HUDEP-2 (cell line): ENCODE data around the gene TYW1.
"Not testable (repeated sequence)": the region's sequence is repeated elsewhere in the genome, so short reads cannot be mapped to it uniquely, and the experiment has no call there.

Experiments used
- DNase-seq, 76 experiments: peaks; one replicate each; lab custom pipeline; 2025; ENCODE audit not compliant: unreplicated experiment in 76 of 76; lab: John Stamatoyannopoulos, UW

The TYW1 gene

GRCh38 chr7:67120491-67120890, 123.9 kb downstream of the TYW1 start:
- DNase-seq = not testable (repeated sequence)

DNA sequence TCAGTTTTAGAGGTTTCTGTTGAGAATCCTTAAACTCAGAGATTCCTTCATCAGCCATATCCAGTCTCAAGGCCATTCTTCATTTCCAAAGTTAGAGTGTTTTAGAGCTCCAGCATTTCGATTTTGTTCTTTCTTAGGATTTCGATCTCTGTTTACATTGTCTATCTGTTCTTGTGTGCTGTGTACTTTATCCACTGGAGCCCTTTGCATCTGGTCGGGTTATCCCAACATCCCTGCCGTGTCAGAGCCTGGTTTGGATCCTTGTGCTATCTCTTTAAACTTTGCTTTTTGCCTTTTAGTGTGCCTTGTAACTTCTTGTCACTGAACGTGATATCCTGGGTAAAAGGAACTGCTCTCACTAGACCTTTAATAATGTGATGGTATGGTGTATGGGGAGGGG, 131.6 kb downstream of the TYW1 start:
- not testable (repeated sequence) for DNase-seq

- not testable (repeated sequence) for DNase-seq
Observed at GRCh38 chr7:67130766-67131165, 134.1 kb downstream of the TYW1 start.

DNA sequence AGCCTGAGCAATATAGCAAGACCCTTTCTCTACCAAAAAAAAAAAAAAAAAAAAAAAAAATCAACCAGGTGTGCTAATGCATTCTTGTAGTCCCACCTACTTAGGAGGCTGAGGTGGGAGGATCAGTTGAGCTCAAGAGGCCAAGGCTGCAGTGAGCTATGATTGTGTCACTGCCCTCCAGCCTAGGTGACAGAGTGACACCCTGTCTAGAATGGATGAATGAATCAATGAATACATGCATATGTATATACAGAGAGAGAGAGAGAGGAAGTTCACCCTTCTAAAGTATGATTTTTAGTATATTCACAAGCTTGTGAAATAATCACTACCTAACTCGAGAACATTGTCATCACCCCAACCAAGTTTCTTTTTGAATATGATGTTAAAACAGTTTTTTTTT, 138.3 kb downstream of the TYW1 start:
- not testable (repeated sequence) for DNase-seq

- DNase-seq = not testable (repeated sequence)
Observed at GRCh38 chr7:67135617-67136486, 139.2 kb downstream of the TYW1 start.

- not testable (repeated sequence) for DNase-seq
Observed at GRCh38 chr7:67137489-67137888, 140.9 kb downstream of the TYW1 start.

GRCh38 chr7:67139876-67140275, 143.2 kb downstream of the TYW1 start:
- DNase-seq = not testable (repeated sequence)

- not testable (repeated sequence) for DNase-seq
Observed at GRCh38 chr7:67141001-67141400, 144.4 kb downstream of the TYW1 start.

DNA sequence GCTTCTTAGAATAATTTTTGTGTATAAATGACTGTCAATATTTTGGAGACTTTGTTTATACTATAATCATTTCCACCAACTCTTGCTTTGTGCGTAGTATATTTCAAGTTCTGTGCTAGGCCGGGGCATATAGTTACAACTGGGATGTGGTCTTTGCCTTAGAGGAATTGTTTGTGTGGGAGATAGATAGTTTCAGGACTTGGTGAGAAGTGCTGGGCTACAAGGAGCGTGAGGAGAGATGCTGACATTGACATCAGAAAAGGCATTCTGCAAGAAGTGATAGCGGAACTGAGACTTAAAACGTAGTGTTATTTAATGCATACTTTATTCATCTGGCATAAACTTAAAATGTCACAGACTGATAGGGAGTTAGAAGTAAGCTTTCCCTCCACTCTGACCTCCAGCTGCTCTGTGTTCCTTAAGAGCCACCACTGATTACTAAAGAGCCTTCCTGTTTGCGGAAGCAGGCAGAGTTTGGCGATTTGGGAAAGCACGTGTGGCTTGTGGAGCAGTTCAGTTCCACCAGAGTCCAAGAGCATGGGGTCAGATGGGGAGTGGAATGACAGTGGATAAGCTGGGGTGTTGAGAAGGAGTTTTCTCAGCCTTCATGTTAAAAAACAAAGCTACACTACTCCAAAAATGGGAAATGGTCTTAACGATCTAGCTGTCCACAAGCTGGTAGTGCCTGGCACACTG, 146.6 kb downstream of the TYW1 start:
- DNase-seq = not testable (repeated sequence)

DNA sequence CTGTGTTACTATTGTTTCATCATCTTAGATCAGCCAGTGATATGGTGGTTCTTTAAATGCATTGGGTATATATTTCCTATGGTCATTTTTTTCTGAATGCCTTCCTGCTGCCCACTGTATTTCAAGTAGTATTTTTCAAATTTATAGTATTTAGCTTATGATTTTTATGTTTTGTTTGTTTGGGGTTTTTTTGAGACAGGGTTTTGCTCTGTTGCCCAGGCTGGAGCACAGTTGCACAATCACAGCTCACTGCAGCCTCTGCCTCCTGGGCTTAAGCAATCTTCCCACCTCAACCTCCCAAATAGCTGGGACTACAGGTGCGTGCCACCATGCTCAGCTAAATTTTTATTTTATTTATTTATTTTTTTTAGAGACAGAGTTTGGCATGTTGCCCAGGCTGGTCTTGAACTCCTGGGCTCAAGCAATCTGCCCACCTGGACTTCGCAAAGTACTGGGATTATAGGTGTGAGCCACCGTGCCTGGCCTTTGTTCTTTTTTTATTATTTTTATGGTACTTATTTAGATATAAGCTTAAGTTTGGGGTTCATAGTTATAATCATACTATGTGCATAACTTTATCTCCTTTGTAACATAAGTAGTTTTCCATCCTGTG, 149.1 kb downstream of the TYW1 start:
- DNase-seq = not testable (repeated sequence)

- DNase-seq = not testable (repeated sequence)
Observed at GRCh38 chr7:67149131-67149530, 152.5 kb downstream of the TYW1 start.

GRCh38 chr7:67154374-67154773, 157.7 kb downstream of the TYW1 start:
- not testable (repeated sequence) for DNase-seq

- DNase-seq = not testable (repeated sequence)
Observed at GRCh38 chr7:67156064-67156463, 159.4 kb downstream of the TYW1 start.

DNA sequence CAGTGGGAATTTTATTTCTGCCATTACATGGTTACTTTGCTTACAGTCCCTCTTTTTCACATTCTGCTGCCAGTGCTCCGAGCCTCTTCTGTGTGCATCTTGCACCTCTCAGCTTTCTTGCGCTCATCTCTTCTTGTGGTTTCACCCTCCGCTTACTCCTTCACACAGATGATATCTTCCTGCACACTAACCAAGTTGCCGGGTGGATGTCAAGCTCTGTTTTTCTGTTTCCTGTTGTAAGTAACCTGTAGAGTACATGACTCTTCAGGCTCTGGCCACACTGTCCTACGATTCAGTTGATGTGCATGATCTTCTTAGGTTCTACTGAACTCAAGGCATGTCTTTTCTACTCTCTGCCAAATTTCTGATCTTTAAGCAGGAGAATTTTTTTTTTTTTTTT, 166.7 kb downstream of the TYW1 start:
- peak in 14 of 76 experiments; percentile 3 to 32 (median 9) for DNase-seq

DNA sequence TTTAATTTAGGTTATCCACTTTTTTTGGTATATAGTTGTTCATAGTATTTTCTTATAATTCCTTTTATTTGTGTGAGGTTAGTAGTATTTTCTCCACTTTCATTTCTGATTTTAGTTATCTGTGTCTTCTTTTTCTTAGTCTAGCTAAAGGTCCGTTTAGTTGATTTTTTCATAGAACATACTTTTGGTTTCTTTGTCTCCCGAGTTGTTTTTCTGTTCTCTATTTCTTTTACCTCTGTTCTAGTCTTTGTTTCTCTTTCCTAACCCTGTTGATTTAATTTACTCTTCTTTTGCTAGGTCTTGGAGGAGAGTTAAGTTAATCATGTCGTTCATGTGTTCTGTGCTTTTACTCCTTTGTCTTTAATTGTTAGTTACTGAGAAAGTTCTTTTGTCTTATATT, 174.5 kb downstream of the TYW1 start:
- DNase-seq = not testable (repeated sequence)

GRCh38 chr7:67176730-67177129, 180.1 kb downstream of the TYW1 start:
- peak in 1 of 76 experiments; percentile 1 for DNase-seq

DNA sequence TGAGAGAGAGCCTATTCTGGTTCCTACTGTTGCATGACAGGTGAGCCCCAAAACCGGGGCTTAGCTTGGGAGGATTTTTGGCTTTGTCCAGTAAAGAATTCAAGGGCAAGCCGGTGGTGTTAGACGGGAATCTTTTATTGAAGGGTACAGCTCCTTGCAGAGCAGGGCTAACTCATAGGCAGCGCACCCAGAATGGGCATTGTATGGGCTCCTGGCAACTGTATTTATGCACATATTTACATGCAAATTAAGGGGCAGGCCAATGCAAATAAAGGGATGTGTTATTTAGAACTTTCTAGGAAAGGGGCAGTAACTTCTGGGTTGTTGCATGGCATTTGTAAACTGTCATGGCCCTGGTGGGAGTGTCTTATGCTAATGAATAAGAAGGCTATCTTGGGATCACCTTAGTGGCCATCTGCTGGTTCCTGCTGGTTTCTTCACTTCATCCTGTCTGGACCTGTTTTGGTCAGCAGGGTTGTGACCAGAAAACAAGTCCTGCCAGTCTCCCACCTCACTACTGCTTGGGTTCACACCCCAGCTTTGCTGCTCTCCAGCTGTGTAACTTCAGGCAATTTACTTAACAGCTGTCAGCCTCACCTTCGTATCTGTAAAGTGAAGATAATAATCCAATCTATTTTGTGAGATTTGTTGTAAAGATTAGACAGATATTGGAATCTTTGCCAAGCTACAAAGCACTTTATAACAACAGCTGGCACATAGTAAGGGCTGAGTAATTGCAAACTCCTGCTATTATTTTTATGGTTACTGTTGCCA, 182.5 kb downstream of the TYW1 start:
- peak in 1 of 76 experiments; percentile 13 for DNase-seq

- DNase-seq = not testable (repeated sequence)
Observed at GRCh38 chr7:67182956-67183750, 186.5 kb downstream of the TYW1 start.

GRCh38 chr7:67184912-67185659, 188.5 kb downstream of the TYW1 start:
- not testable (repeated sequence) for DNase-seq
